HL-60 (cell line): ENCODE results near the gene SPIRE2.

ENCODE experiments used
- CTCF ChIP-seq: IDR thresholded peaks from one replicate; pipeline ENCODE4 v1.5.1; 2011; ENCODE audit warnings: low read length, control low read depth, inconsistent platforms; ENCODE audit not compliant: insufficient read depth
- GABPA ChIP-seq: IDR thresholded peaks from 2 replicates; pipeline ENCODE4 v1.6.1; 2012; ENCODE audit warnings: low read depth
- POLR2AphosphoS5 ChIP-seq: IDR thresholded peaks from 2 replicates; pipeline ENCODE4 v1.6.1; 2012; ENCODE audit warnings: low read depth

GRCh38 chr16:89801800-89802199 is 26.5 kb upstream of the SPIRE2 start:
- TF ChIP-seq CTCF: no peak
- TF ChIP-seq POLR2AphosphoS5: no peak
- no peak for TF ChIP-seq GABPA
